Esophagus squamous epithelium (tissue), 5 donors: ENCODE results near the gene CCNL1. TPM values are rescaled to one million over a fixed set of nuclear protein-coding genes. Genes with fewer than 3 reads are reported as not detected.

Source experiments
- DNase-seq: peaks from one replicate; lab custom pipeline; 2025; lab: John Stamatoyannopoulos, UW
- H3K27ac ChIP-seq, 4 donors: fragments of 200-600 bp; sonication (generic); one replicate each; pipeline ENCODE4 v1.5.1; 2016 to 2019; ENCODE audit warnings: mild to moderate bottlenecking in 1 of 4
- H3K27me3 ChIP-seq, 4 donors: fragments of 200-600 bp; sonication (generic); 1 replicate in 3 of 4; 2 replicates in 1 of 4; pipeline versions ENCODE4 v1.5.1 to v1.6.0; 2017 to 2021; ENCODE audit warnings: antibody characterized with exemption in 1 of 4
- H3K36me3 ChIP-seq, 3 donors: fragments of 200-600 bp; sonication (generic); one replicate each; pipeline ENCODE4 v1.5.1; 2016 to 2019
- H3K4me1 ChIP-seq, 3 donors: fragments of 200-600 bp; sonication (generic); one replicate each; pipeline ENCODE4 v1.5.1; 2017 to 2019
- H3K4me3 ChIP-seq, 4 donors: fragments of 200-600 bp; sonication (generic); 1 replicate in 3 of 4; 2 replicates in 1 of 4; pipeline ENCODE4 v1.5.1; 2016 to 2019; ENCODE audit warnings: mild to moderate bottlenecking in 2 of 4, moderate library complexity in 1 of 4
- H3K9me3 ChIP-seq, 3 donors: fragments of 200-600 bp; sonication (generic); one replicate each; pipeline ENCODE4 v1.5.1; 2016 to 2019
- CTCF ChIP-seq, 6 experiments: fragments of 450-650 bp in 4 of 6; fragments of 200-600 bp in 2 of 6; sonication (generic) in 2 of 6; IDR thresholded peaks; one replicate each; pipeline ENCODE4 v1.5.1; 2016 to 2019; ENCODE audit warnings: antibody characterized with exemption in 6 of 6, mild to moderate bottlenecking in 4 of 6, moderate library complexity in 4 of 6
- POLR2A ChIP-seq, 4 donors: fragments of 450-650 bp; IDR thresholded peaks; one replicate each; pipeline ENCODE4 v1.6.1; 2017; ENCODE audit warnings: antibody characterized with exemption in 4 of 4, mild to moderate bottlenecking in 4 of 4, moderate library complexity in 3 of 4
- WGBS, 2 donors: methylation state at CpG; one replicate each; pipeline ENCODE4 v1.1.5; 2018; 5-methylcytosine and 5-hydroxymethylcytosine counted together
- intact Hi-C: fragments of 100-400 bp; cut with DNase I; formaldehyde crosslinking; loops from one replicate; pipeline ENCODE4 v1.15.0; 2022
- total RNA-seq, 4 donors: library from RNA; depleted of rRNA; stranded (reverse); fragments of >200 nt; gene quantifications; one replicate each; pipeline ENCODE4 v1.1.0, GENCODE V29; 2016
- donor health status: DM: yes; HTN: yes; CAD: no.

The CCNL1 gene
- total RNA-seq, 4 donors from 2014 or later: 51.0 to 185 (median 121) TPM

GRCh38 chr3:157128771-157129681 lies 30.9 kb downstream of the CCNL1 start:
- Histone ChIP-seq H3K36me3 (no peaks in the 10 kb centered on the region), H3K4me3 (no peak overlapping the region), H3K27me3 (peaks cover 0 to 20% (median 0%) of the 10 kb centered on the region in 4 donors), H3K4me1 (peaks cover 6 to 34% (median 23%) of the 10 kb centered on the region in 3 donors), H3K27ac (peak overlapping the region; percentile 60 to 85 (median 73)), H3K9me3 (no peaks in the 10 kb centered on the region)
- intact Hi-C loops: no loop called here
- DNase-seq: no peak
- TF ChIP-seq POLR2A (IDR thresholded peaks at IDR 0.05): no peak
- TF ChIP-seq CTCF (IDR thresholded peaks at IDR 0.05): no peak
- 56 to 63% methylated on average over 10 to 14 of the region's 14 CpGs for WGBS, 2 donors

- Histone ChIP-seq H3K27me3 (peaks cover 0 to 12% (median 0%) of the 10 kb centered on the region in 4 donors), H3K4me3 (no peak overlapping the region), H3K36me3 (no peaks in the 10 kb centered on the region), H3K4me1 (peaks cover 6 to 34% (median 23%) of the 10 kb centered on the region in 3 donors), H3K9me3 (no peaks in the 10 kb centered on the region), H3K27ac (peak overlapping the region; percentile 15 to 85 (median 73))
- TF ChIP-seq POLR2A (IDR thresholded peaks at IDR 0.05): no peak
- TF ChIP-seq CTCF (IDR thresholded peaks at IDR 0.05): no peak
- DNase-seq: no peak
- intact Hi-C loops: no loop called here
- WGBS, 2 donors: 59 to 75% methylated on average over 6 to 8 of the region's 8 CpGs
These were observed 31.8 kb downstream of the CCNL1 start for GRCh38 chr3:157127831-157128767.

GRCh38 chr3:157127268-157127667 lies 32.7 kb downstream of the CCNL1 start:
- H3K27ac ChIP-seq: peak overlapping the region in 1 of 4 donors; percentile 25
- intact Hi-C loops: no loop called here
- WGBS, 2 donors: 90 to 95% methylated on average over 5 of the region's 5 CpGs

GRCh38 chr3:157126365-157126764 lies 33.6 kb downstream of the CCNL1 start:
- Histone ChIP-seq H3K27ac (no peak overlapping the region), H3K27me3 (no peaks in the 10 kb centered on the region), H3K4me1 (peaks cover 6 to 31% (median 23%) of the 10 kb centered on the region in 3 donors), H3K9me3 (no peaks in the 10 kb centered on the region), H3K4me3 (no peak overlapping the region), H3K36me3 (no peaks in the 10 kb centered on the region)
- TF ChIP-seq POLR2A (IDR thresholded peaks at IDR 0.05): no peak
- no peak for TF ChIP-seq CTCF (IDR thresholded peaks at IDR 0.05)
- no peak for DNase-seq
- WGBS, 2 donors: 67 to 100% methylated on average over 1 of the region's 1 CpG
- intact Hi-C loops: no loop called here

More at GRCh38 chr3:157127268-157127667, 32.7 kb downstream of the CCNL1 start:
- Histone ChIP-seq H3K9me3 (no peaks in the 10 kb centered on the region), H3K4me3 (no peak overlapping the region), H3K27me3 (peaks cover 0 to 5% (median 0%) of the 10 kb centered on the region in 4 donors), H3K36me3 (no peaks in the 10 kb centered on the region), H3K4me1 (peaks cover 6 to 34% (median 23%) of the 10 kb centered on the region in 3 donors)
- TF ChIP-seq CTCF (IDR thresholded peaks at IDR 0.05) (no peak), POLR2A (IDR thresholded peaks at IDR 0.05) (no peak)
- no peak for DNase-seq
